ENCODE results near the gene VPS52.

The VPS52 gene

DNA sequence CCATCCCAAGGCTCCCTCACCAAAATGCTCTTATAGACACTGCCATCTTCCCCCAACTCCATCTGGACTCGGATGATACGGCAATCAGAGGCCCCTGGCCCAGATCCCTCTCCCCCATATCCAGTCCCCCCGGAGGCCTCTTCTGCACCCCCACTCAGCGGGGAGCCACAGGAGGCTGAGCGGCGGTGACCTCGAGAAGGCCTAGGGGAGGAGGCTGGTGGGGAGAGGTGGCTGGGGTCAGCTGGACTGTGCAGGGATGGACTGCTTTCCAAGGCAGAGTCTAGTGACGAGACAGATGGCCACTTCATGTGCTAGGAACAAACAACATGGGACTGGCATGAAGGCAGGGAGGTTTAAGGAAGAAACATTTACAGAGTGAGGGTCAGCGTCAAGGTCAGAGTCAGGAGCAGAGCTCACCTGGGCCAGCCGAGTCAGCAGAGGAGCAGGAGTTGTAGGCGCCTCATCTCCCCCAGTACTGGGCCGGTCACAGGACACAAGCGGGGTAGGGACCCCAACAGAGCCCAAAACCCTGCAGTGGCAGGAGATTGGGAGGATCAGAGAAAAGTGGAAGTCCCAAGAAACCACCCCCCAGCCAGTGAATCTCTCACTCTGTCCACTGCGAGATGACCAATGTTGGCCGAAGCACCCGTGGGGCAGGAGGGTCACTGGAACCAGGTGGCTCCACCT lies 21.5 kb upstream of the VPS52 start:
- ChIA-PET POLR2A (interaction anchor here (1.2 to 1.6 kb wide), 2 partner anchors 16 to 22 kb away, joined by 3 to 6 read pairs; partner anchors contain the start of genes B3GALT4, RPS18 and VPS52), CTCF (interaction anchor here (1.4 kb wide), 1 partner anchor 16 kb away, joined by 4 read pairs; the partner anchor contains the start of gene B3GALT4)
- no peak for DNase-seq (ENCODE audit: extremely low spot score)
- TF ChIP-seq FOXM1 (IDR thresholded peaks at IDR 0.05; ENCODE audit: borderline replicate concordance), result no peak
- TF ChIP-seq L3MBTL2 (conservative IDR thresholded peaks at IDR 0.05), result no peak
- no peak for TF ChIP-seq ELF4 (IDR thresholded peaks at IDR 0.05)
- no peak for TF ChIP-seq SP1 (IDR thresholded peaks at IDR 0.05)
- TF ChIP-seq FOXK2 (IDR thresholded peaks at IDR 0.05), result no peak
- no peak for TF ChIP-seq SUZ12 (IDR thresholded peaks at IDR 0.05)
- no peak for TF ChIP-seq ARNT (IDR thresholded peaks at IDR 0.05)
- no peak for TF ChIP-seq TARDBP (IDR thresholded peaks at IDR 0.05)
- no peak for TF ChIP-seq BHLHE40 (IDR thresholded peaks at IDR 0.05; ENCODE audit: borderline replicate concordance)
- TF ChIP-seq ZNF384 (IDR thresholded peaks at IDR 0.05), result no peak
- TF ChIP-seq NFRKB (IDR thresholded peaks at IDR 0.05), result no peak
- TF ChIP-seq, protein P1, sequence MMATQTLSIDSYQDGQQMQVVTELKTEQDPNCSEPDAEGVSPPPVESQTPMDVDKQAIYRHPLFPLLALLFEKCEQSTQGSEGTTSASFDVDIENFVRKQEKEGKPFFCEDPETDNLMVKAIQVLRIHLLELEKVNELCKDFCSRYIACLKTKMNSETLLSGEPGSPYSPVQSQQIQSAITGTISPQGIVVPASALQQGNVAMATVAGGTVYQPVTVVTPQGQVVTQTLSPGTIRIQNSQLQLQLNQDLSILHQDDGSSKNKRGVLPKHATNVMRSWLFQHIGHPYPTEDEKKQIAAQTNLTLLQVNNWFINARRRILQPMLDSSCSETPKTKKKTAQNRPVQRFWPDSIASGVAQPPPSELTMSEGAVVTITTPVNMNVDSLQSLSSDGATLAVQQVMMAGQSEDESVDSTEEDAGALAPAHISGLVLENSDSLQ (IDR thresholded peaks at IDR 0.05), result no peak
- TF ChIP-seq HDGF (IDR thresholded peaks at IDR 0.05; ENCODE audit: borderline replicate concordance), result no peak
- TF ChIP-seq LEF1 (IDR thresholded peaks at IDR 0.05; ENCODE audit: borderline replicate concordance), result no peak
- TF ChIP-seq CTBP1 (IDR thresholded peaks at IDR 0.05; ENCODE audit: borderline replicate concordance), result no peak
- TF ChIP-seq FOXA1 (IDR thresholded peaks at IDR 0.05), result no peak

DNA sequence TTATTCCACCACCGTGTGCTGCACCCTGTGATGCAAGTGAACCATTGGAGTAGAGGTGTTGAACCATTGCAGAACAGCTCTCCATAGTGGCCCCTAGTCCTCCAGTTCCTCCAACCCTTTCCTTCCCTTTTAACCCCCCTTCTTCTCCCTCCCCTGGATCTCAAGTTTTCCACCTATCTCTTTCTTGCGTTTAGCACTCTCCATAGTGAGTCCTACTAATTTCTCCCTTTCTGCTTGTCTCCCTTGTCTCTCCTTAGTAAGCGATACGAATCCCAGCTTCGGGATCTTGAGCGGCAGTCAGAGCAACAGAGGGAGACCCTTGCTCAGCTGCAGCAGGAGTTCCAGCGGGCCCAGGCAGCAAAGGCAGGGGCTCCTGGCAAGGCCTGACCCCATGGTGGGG lies 18.8 kb upstream of the VPS52 start:
- ChIA-PET POLR2A (interaction anchor here (1.3 to 3.5 kb wide), 6 partner anchors 8 to 82 kb away, joined by 4 to 44 read pairs (median 22); partner anchors contain the start of genes B3GALT4, RGL2, RING1 and RPS18), CTCF (interaction anchor here (0.6 kb wide), 1 partner anchor 11 kb away, joined by 4 read pairs; no protein-coding TSS in a partner anchor)
- DNase-seq (ENCODE audit: extremely low spot score), result no peak
- TF ChIP-seq SUZ12 (IDR thresholded peaks at IDR 0.05) (no peak), FOXA1 (IDR thresholded peaks at IDR 0.05) (no peak), ZNF384 (IDR thresholded peaks at IDR 0.05) (no peak), ARNT (IDR thresholded peaks at IDR 0.05) (no peak), L3MBTL2 (conservative IDR thresholded peaks at IDR 0.05) (no peak), BHLHE40 (IDR thresholded peaks at IDR 0.05; ENCODE audit: borderline replicate concordance) (no peak), TARDBP (IDR thresholded peaks at IDR 0.05) (no peak), CTBP1 (IDR thresholded peaks at IDR 0.05; ENCODE audit: borderline replicate concordance) (no peak), LEF1 (IDR thresholded peaks at IDR 0.05; ENCODE audit: borderline replicate concordance) (no peak), FOXM1 (IDR thresholded peaks at IDR 0.05; ENCODE audit: borderline replicate concordance) (no peak), ELF4 (IDR thresholded peaks at IDR 0.05) (no peak), NFRKB (IDR thresholded peaks at IDR 0.05) (no peak), FOXK2 (IDR thresholded peaks at IDR 0.05) (no peak), SP1 (IDR thresholded peaks at IDR 0.05) (no peak)
- TF ChIP-seq, protein P1 (IDR thresholded peaks at IDR 0.05), result no peak

DNA sequence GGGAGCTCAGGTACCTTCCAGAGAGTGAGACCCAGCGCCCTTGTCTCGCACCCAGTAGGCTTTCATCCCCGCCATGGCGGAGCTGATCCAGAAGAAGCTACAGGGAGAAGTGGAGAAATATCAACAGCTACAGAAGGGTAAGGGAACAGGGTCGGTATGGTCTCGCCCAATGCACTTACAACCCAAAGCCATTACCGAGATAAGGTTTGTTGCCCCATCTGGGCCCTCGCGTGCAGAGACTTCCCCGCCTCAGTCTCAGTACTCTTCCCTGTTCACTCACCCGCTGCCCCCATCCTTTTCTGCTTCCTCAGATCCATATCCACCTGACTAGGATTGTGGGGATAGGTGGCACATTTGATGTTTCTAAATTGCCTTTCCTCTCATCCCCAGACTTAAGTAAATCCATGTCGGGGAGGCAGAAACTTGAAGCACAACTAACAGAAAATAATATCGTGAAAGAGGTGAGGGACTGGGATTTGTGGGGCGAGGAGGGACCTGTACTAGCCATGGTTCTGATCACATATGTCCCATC lies 18.2 kb upstream of the VPS52 start:
- no peak for TF ChIP-seq FOXA1 (IDR thresholded peaks at IDR 0.05)
- TF ChIP-seq L3MBTL2 (conservative IDR thresholded peaks at IDR 0.05), result no peak
- no peak for TF ChIP-seq CTBP1 (IDR thresholded peaks at IDR 0.05; ENCODE audit: borderline replicate concordance)
- TF ChIP-seq HDGF (IDR thresholded peaks at IDR 0.05; ENCODE audit: borderline replicate concordance), result no peak
- TF ChIP-seq, protein P1 (IDR thresholded peaks at IDR 0.05), result no peak
- no peak for TF ChIP-seq SP1 (IDR thresholded peaks at IDR 0.05)
- no peak for TF ChIP-seq TARDBP (IDR thresholded peaks at IDR 0.05)
- TF ChIP-seq SUZ12 (IDR thresholded peaks at IDR 0.05), result no peak
- no peak for TF ChIP-seq NFRKB (IDR thresholded peaks at IDR 0.05)
- TF ChIP-seq FOXM1 (IDR thresholded peaks at IDR 0.05; ENCODE audit: borderline replicate concordance), result no peak
- TF ChIP-seq FOXK2 (IDR thresholded peaks at IDR 0.05), result no peak
- ChIA-PET CTCF (interaction anchor here (1.2 to 1.4 kb wide), 2 partner anchors 10 to 13 kb away, joined by 3 to 6 read pairs; partner anchors contain the start of gene B3GALT4), POLR2A (interaction anchor here (0.8 to 3.5 kb wide), 10 partner anchors 8 to 290 kb away, joined by 3 to 44 read pairs (median 6); partner anchors contain the start of genes B3GALT4, BAK1, CUTA and RGL2)
- no peak for DNase-seq (ENCODE audit: extremely low spot score)

DNA sequence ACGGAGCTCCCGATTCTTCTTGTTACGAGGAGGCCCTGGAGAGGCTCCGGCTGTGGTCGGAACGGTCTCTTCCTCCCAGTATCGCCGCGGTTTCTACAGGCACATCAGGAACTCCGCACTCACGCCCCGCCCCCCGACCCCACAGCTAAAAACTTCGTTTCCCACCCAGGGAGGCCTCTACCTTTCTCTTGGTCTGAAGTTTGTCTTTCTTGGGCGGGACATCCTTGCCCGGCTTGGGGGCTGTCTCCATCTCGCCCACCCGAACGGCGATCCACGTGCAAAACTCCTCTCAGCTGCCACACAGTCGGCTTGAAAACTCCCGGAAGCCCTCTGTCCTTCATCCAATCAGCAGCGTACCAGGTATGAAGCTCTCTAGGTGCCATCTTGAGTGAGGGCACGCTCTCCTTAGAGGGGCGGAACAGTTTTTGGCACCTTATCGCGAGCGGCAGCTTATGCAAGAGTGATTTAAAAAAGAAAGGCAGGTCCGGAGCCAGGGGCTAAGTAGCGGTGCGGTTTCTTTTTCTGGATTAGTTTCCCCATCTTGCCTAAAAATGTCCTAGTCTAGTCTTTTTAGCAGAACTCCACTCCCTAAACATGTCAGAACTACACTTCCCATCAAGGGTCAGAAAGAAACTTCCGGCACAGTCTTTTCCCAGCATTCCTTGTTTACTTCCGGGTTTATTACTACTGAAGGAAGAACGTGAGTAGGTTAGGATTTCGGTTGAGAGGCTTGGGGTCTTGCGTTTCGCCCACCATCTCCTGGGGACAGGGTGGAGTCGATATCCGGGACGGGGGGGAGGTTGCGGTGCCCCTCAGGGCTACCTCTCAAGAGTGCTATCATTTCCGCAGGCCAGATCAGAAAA lies 17.5 kb upstream of the VPS52 start, which contains the start of the genes PFDN6 and WDR46:
TSS of gene PFDN6 (plus strand) at position 681 of the 863 bp plus-strand sequence. CDS start 256 bp downstream, outside the sequence.
TSS of gene WDR46 (minus strand) at position 319 of the 863 bp plus-strand sequence. CDS start at position 250, 69 bp downstream.
- peak; percentile 86 for DNase-seq (ENCODE audit: extremely low spot score)
- ChIA-PET POLR2A (interaction anchor here (0.8 to 3.5 kb wide), 11 partner anchors 9 to 291 kb away, joined by 3 to 44 read pairs (median 5); partner anchors contain the start of genes B3GALT4, BAK1, CUTA and RGL2), CTCF (interaction anchor here (0.6 to 1.8 kb wide), 5 partner anchors 9 to 23 kb away, joined by 3 to 6 read pairs (median 3); partner anchors contain the start of gene B3GALT4)
- TF ChIP-seq NFRKB (IDR thresholded peaks at IDR 0.05), result no peak
- TF ChIP-seq ELF4 (IDR thresholded peaks at IDR 0.05), result peak; percentile 96
- no peak for TF ChIP-seq ARNT (IDR thresholded peaks at IDR 0.05)
- TF ChIP-seq FOXK2 (IDR thresholded peaks at IDR 0.05), result peak; percentile 92
- TF ChIP-seq, protein P1 (IDR thresholded peaks at IDR 0.05), result peak; percentile 40; the same call in 1 of the 2 replicates
- peak; percentile 84 for TF ChIP-seq L3MBTL2 (conservative IDR thresholded peaks at IDR 0.05)
- TF ChIP-seq SP1 (IDR thresholded peaks at IDR 0.05), result no peak
